NCI-H2196 (cell line): ENCODE data around the gene TBC1D5.

Experiments used
- DNase-seq: peaks from one replicate; lab custom pipeline; 2025; ENCODE audit not compliant: unreplicated experiment; lab: John Stamatoyannopoulos, UW

The TBC1D5 gene

DNA sequence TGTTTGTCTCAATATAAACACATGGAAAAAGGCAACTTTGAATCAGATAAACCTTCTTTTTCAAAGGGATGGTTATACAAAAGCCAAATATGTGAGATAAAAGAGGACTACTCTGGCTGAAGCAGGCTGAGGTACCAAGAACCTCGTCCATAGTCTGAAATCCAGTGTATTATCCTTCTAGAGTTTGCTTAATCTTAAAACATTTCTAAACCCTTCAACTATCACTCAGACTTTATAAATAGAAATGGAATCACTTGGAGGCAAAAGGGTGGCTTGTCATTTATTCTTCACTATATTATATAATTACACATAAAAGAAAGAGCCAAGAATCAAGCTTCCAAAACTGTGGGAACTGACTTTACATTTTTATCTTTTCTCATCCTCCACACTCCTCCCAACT, 554.1 kb downstream of the TBC1D5 start:
- no peak for DNase-seq

- DNase-seq, result no peak
Measured at GRCh38 chr3:17187589-17188184, 554.7 kb downstream of the TBC1D5 start.

DNA sequence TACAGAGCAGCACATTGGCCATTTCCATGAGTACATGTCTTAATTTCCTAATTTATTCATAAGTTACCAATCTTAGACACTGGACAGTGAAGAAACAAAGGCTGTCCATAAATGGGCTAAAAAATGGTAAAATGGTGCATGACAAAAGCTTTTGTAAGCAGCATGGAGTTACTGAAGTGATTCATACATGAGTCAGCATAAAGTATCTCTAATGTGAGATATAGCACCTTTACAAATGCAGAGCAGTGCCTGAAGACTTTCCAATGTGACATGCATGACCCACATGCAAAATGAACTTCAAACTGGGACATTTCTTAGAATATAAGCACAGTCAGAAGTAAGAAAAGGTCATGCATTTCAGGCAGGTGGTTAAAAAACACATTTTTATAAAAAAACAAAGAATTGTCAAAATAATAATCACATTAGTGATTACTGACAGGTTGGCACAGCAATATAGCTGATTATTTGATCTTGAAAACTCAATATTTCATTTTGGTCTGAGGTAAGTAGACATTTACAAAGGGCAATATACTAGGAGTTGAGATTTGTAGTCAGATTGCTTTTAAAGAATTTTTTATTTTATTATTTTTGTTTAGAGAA, 558.4 kb downstream of the TBC1D5 start:
- no peak for DNase-seq

GRCh38 chr3:17182166-17182565, 560.3 kb downstream of the TBC1D5 start:
- DNase-seq, result no peak

DNA sequence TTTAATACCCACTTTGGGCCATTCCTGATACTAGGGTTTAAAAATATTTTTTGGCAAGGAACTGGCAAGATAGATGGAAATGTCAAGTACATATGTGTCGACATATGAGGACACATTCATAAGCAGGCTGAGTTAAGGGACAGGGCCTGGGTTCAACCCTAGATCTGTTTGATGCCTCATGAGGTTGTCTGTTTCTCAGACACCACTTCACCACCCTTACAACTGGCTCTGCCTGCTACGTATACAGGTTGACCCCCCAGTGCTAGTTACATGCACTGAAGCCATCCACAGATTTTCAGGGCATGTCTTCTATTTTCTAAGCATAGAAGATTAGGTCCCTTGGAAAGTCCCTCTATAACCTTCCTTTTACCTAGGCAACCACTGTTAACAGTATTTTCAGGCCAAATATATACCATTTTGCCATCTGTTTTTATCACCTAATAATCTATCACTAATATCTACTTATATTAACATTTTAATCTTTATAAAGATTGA, 561.0 kb downstream of the TBC1D5 start:
- DNase-seq, result no peak

- DNase-seq, result no peak
Measured at GRCh38 chr3:17179381-17180205, 562.8 kb downstream of the TBC1D5 start.

DNA sequence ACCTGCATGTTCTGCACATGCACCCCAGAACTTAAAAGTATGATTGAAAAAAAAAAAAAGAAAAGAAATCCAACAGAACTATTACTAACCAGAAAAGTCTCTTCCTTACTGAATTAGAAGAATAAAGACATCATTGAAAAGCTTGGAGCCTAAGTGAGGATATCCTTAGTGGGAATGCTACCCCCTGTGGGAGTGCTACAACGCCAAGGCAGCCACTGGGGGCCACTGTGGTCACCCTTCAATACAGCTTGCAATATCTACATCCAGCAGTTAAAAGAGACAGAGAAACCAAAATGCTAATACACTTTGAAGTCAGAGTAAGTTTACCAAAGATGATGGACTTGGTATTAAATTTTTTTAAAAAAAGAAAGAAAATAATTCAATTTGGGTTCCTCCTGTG, 565.7 kb downstream of the TBC1D5 start:
- no peak for DNase-seq

- DNase-seq, result no peak
Measured at GRCh38 chr3:17175187-17175807, 567.1 kb downstream of the TBC1D5 start.

GRCh38 chr3:17166369-17166768, 576.1 kb downstream of the TBC1D5 start:
- DNase-seq, result no peak

DNA sequence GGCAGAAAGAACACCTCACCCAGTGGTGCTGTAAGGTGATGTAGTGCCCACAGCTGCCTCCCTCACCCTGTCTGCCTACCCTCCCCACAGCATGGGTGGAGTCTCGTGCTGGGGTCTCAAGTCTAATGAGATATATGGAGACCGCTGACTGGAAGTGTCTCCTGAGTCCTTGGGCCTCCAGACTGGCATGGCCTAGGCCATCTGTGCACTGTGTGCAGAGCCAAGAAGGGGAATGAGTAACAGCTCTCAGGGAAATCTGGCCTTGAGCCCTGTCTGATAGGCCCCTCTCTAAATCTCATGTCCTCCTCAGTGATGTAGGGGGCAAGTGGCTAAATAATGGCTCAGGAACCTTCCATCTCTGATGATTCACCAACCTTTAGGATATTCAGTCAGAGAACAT, 580.3 kb downstream of the TBC1D5 start:
- no peak for DNase-seq

GRCh38 chr3:17160597-17160996, 581.8 kb downstream of the TBC1D5 start:
- no peak for DNase-seq

- DNase-seq, result no peak
Measured at GRCh38 chr3:17158941-17159682, 583.3 kb downstream of the TBC1D5 start.

DNA sequence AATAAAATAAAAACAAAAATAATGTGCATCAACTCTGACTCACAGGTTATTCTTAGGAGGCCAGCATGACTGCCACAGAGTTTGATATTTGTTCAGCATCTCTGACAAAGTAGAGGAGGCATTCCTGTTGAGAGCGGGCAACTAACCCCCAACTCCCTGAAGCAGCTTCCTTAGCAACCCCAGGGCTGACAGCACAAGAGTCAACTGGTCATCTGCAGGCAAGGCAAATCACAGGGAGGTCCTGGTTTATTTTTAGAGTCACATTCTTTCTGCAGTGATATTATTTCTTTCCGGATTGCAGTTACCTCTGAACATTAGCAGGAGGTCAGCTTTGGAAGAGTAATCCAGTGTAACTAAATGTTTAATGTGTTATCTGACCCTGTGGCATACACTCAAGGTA, 584.7 kb downstream of the TBC1D5 start:
- no peak for DNase-seq

- DNase-seq, result no peak
Measured at GRCh38 chr3:17156864-17157263, 585.6 kb downstream of the TBC1D5 start.

GRCh38 chr3:17155951-17156350, 586.5 kb downstream of the TBC1D5 start:
- no peak for DNase-seq

- no peak for DNase-seq
Measured at GRCh38 chr3:17154941-17155340, 587.5 kb downstream of the TBC1D5 start.

- DNase-seq, result no peak
Measured at GRCh38 chr3:17154221-17154620, 588.2 kb downstream of the TBC1D5 start.

GRCh38 chr3:17153209-17153608, 589.2 kb downstream of the TBC1D5 start:
- DNase-seq, result no peak

- DNase-seq, result no peak
Measured at GRCh38 chr3:17151598-17152373, 590.6 kb downstream of the TBC1D5 start.

GRCh38 chr3:17149076-17149475, 593.4 kb downstream of the TBC1D5 start:
- DNase-seq, result no peak
